ENCODE data around the gene CHD5.

CHD5 gene

DNA sequence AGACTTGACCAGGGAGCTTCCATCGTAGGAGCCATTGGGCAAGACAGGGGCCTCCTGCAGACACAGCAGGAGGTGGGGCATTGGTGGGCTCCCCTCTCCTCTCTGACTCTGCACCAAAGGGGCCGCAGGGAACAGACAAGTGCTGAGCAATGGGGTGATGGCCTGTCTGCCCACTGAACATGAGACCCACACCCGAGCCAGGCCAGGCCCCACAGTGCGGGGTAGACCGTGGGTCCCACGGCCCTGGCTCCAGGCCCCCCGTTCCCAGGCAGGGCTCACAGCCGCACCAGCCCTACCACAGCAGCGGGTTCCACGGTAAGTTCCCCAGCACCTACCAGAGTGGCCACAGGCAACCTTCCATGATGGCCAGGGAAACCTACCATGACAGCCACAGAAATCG lies 45.9 kb downstream of the CHD5 start:
- no peak for DNase-seq (ENCODE audit: low read depth in 2 of 2)

DNA sequence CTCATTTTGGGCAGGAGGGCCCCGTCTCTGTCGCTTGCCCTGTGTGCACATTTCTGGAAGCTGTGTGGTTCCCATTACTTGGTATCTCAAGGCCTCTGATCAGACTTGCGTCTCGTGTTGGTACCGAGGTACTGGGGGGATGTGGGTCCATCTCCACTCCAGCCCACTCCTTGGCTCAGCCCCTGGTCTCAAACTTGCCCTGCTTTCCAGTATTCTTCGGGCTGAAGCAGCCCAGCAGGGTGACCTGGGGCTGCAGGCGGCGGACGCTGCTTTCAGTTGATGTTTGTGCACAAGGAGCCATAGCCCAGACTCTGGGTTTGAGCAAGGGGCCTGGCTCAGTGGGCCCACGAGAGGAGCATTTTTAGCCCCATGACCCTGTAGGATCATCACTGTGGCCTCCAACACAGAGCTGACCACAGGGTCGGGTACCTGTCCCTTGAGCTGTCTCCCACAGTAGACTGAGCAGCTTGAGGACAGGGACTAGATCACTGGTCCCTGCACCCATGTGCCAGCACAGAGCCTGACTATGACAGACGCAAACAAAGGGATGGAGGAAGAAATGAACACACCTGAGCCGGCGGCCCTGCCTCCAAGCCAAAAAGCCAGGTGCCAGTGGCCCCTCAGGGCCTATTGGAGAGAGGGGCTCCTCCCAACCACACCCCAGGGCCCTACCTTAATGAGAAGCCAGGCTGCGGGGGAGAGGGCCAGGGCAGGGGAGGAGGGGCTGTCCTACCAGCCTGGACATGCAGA lies 46.8 kb downstream of the CHD5 start:
- DNase-seq (ENCODE audit: low read depth in 2 of 2) = no peak

DNA sequence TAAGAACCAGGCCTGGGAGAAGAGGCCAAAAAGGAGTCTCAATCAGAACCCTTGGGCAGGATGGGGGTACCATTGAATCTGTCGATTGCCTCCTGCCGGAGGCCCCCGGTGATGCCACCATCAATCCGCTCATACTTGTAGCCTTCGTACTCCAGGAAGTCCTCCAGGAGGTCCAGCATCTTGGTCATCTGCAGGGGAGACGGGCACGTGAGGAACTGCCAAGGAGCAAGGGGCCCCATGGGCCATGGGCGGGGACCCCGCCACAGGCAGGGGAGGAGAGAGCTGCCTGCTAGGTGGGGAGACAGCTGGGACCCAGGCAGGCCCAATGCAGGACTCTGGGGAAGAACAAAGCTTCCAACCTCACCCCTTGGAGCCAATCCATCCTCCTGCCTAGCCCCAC lies 48.6 kb downstream of the CHD5 start:
- no peak for DNase-seq (ENCODE audit: low read depth in 2 of 2)

DNA sequence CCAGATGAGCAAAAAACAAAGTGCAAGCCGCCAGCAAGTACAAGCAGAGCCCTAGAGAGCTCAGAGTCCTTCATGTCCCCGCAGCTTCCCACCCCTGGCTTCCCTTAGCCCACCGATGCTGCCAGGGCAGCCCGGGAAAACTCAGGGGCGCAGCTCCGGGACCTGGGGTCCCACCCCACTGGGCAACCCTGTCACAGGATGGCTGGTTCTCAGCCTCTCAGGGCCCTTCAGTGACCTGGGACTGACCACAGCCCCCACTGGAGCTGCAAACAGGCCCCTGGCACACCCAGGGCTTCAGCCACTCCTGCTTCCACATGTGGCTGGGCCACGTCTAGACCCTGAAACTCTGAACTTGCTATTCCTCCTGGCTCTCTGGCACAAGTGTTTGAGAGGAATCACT lies 49.5 kb downstream of the CHD5 start:
- no peak for DNase-seq (ENCODE audit: low read depth in 2 of 2)

DNA sequence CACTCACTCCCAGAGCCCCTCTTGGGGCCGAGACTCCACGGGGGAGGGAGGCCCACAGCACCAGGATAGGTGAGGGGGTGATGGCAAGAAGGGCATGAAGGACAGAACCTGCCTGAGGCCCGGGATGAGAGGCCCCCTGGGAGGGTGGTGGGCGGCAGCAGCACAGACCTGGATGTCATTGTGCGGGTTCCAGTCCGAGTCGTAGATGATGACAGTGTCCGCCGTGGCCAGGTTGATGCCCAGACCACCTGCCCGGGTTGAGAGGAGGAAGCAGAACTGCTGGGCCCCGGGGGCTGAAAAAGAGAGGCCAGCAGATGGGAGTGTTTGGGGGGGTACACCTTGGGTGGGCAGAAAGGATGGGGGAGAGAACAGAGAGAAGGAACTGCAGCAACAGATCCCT lies 50.1 kb downstream of the CHD5 start:
- DNase-seq (ENCODE audit: low read depth in 2 of 2) = no peak

DNA sequence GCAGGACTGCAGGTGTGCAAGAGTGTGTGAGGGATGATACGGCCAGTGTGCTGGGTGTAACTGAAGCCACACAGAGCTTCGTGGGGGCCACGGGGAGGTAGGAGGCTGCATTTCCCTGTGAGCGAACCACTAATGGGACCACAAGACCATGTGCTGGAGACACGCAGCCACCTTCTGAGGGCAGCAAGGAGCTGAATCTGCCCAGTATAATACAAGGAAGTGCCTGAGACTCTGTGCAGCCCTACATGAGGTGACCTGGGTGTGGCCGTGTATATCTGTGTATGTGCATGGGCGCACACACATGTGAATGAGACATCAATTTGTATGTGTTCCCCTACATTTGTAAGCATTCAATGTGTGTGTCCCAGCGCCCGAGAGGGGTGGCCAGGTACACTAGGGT lies 50.8 kb downstream of the CHD5 start:
- no peak for DNase-seq (ENCODE audit: low read depth in 2 of 2)

DNA sequence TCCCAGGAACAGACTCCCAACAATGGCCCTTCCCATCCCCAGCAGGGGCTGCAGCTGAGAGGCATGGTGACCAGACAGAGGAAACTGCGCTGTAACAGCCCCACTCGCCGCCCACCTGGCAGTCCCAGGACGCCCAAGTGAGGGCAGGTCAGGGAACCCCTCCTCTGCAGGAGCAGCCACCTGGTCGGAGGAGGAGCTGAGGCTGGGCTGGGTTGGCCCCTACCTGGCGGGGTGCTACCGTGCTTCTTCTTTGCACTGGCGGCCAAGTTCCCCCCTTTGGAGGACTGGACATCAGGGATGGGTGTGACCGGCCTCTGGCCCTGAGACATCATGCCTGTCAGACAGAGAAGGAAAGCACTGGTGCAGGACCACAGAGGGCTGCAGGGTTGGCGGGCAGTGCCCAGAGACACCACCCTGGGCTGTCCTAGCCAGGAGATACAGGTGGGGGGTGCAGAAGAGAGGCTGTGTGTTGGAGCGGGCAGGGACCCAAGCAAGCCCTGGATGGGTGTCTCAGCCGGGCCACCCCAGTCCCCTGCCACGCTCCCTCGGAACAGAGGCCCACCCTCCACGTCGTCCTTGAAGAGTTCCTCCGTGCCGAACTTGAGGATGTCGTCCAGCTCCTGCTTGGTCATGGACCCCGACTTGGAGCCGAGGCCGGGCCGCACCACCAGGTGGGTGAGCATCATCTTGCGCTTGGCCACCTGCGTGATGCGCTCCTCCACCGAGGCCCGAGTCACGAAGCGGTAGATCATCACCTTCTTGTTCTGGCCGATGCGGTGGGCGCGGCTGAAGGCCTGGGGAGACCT lies 51.6 kb downstream of the CHD5 start:
- DNase-seq (ENCODE audit: low read depth in 2 of 2) = no peak

DNA sequence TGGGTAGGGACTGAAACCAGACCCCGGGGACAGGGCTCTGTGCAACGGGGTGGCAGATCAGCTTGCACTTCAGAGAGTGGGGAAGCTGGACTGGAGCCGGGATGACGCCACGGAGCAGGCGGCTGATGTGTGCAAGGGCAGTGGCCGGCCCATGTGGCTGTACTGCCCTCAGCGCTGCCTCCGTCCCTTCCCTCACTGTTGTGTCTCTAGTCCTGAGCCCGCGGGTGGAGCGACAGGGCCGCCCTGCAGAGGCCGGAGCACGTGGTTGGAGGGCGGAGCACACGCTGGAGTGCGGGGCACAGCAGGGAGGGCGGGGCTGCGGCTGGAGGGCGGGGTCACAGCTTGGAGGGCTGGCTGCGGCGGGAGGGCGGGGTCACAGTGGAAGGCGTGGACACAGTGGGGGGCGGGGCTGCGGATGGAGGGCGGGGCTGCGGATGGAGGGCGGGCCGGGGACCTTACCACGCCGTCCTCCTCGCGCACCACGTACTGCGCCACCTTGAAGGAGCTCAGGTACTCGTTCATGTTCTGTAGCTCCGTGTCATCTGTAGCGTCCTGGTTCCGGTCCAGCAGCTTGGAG lies 52.4 kb downstream of the CHD5 start:
- peak; percentile 71 to 74 for DNase-seq (ENCODE audit: low read depth in 2 of 2)

DNA sequence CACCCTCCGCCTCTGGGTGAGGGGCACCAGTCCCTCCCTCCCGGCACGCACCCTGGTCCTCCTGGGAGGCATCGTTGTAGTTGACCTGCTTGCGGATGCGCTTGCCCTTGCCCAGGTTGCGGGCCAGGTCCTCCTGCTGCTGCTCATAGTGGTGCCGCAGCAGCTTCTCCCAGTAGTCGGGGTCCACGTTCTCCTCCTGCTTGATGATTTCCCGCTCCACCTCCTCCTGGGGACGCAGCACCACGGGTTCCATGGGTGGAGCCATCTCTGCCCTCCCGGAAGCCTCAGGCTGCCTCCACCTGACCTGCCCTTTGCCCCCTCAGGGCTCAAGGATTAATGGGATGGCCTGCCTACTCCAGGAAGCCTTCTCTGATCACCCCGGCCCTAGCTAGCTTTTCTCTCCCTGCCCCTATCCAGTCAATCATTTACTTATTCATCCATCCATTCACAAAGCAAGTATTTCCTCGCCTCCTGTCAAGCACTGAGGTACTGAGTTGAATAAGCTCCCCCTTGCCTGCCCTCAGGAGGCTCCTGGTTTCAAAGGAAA lies 53.5 kb downstream of the CHD5 start:
- no peak for DNase-seq (ENCODE audit: low read depth in 2 of 2)

DNA sequence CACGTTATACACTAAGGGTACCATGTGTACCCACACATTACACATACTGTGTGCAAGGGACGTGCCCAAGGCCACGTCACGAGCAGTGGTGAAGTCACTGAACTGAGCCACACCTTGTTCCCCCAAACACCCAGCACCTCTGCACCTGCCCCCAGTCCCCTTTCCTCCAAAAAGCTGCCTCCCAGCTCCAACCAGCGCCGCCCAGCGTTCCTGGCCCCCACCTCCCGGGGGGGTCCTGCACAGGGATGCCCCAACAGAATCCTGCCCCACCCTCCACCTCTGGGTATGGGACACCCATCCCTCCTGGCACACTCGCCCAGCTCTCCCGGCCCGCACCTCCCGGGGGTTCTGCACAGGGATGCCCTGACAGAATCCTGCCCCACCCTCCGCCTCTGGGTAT lies 54.1 kb downstream of the CHD5 start:
- no peak for DNase-seq (ENCODE audit: low read depth in 2 of 2)

DNA sequence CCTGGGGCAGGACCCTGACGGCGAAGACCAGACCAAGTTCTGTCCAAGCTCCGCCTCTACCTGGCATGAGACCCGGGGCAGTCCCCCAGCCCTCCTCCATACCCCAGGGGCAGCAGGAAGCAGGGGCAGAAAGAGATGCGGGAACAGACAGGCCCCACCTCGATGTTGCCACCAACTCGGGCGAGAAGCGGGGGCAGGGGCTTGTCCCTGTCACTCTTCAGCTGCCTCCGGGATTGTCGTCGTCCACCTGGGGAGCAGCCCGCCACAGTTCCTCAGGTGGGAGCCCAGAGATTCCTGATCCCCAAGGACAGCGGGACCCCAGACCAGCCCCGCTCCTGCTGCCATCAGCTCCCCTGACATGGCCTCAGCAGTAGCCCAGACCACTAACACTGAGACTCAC lies 54.8 kb downstream of the CHD5 start:
- no peak for DNase-seq (ENCODE audit: low read depth in 2 of 2)

DNA sequence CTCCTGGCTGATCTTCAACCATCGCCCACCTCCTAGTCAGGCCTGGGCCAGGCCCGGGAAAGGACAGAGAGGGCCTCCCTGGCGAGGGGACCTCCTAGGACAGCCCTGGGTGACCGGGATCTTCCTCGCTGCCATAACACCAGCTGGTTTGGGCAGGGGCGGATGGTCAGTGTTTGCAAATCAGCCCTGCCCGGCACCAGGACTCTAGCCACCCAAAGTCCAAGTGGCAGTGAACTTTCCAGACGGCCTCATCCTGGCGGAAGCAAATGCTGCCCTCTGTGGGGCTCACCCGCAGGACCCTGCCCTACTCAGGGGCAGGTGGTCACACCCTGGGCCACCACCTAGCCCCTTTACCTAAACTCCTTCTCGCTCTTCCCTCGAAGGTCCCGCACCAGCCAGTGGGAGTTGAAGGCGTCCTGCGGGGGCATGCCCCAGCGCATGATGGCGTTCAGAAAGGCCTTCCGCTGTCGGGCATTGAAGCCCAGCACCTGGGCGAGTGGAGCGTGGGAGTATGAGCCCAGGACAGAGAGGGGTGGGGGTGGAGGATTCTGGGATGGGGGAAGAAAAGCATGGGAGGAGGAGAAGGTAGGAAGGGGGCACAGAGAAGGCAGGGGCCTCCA lies 55.3 kb downstream of the CHD5 start:
- DNase-seq (ENCODE audit: low read depth in 2 of 2) = no peak

DNA sequence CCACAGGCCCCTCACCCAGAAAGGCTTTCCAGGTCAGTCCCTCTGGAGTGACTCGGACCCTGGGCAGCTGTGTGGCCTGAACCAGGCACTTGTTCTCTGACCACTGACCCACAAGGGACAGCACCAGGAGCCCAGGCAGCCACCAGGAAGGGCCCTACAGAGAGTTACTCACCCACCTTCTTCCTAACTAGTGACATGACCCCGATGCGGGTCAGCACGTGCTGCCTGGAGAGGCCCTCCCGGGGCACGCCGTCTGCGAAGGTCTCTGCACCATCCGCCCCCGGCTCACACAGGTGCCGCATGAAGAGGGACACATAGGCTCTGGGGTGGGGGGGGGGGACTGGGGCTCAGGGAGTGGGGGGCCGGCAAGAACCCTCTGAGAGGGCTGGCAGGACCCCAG lies 55.8 kb downstream of the CHD5 start:
- DNase-seq (ENCODE audit: low read depth in 2 of 2) = no peak

DNA sequence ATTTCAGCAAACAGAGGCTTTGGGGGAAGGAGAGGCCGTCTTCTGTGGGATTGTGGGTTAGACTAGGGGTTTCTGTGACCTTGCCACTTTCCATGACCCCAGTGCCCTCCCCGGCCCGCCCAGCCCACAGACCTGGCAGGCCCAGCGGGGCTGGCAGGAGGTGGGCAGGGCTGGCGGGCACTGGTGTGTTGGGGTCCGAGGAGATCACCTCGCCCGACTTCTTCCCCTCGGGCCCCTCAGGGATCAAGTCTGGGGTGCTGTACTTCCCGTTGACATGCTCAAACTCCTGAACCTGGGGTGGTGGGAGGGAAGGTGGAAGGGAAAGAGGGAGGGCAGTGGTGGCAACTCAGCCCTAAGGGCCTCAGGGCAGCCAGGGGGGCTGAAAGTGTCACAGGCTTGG lies 56.3 kb downstream of the CHD5 start:
- no peak for DNase-seq (ENCODE audit: low read depth in 2 of 2)

DNA sequence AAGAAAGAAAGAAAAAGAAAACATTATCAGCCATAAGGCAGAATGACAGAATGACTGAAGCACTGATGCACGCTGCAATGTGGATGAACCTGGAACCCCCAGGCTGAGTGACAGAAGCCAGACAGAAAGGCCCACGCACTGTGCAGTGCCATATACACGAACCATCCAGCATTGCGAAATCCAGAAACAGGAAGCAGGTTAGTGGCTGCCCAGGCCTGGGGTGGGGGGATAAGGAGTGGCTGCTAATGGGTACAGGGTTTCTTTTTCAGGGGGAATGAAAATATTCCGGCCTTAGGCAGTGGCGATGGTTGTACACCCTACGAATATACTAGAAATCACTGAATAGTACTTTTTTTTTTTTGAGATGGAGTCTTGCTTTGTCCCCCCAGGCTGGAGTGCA lies 57.0 kb downstream of the CHD5 start:
- DNase-seq (ENCODE audit: low read depth in 2 of 2) = no peak

DNA sequence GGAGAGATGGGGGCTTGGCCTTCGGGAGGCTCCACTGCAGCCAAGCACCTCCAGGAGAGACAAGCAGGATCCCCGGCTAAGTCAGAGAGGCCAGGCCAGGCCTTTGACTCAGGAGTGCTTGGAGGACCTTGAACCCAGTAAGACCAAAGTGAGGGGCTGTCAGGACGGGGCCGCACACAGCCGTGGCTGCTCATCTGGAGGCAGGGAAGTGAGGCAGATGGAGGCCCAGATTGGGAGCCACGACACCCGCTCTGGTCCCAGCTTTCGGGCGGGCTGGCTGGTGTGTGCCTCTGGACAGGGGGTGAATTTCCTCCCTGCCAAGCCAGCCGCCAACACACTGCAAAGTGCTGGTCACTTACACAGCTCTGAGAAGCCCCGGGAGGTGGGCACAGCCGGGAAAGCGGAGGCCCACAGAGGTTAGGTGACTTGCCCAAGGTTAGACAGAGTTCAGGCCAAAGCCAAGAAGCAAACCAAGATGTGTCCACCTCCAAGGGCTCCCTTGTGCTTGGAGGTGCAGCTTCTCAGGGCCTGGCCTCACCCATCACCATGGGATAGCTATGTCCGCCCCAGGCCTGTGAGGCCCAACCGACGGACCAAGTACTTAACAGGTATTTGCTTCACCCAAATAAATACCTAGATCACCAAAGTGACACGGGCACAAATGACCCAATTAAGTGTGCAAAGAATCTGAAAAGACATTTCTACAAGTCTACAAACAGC lies 58.3 kb downstream of the CHD5 start:
- no peak for DNase-seq (ENCODE audit: low read depth in 2 of 2)

DNA sequence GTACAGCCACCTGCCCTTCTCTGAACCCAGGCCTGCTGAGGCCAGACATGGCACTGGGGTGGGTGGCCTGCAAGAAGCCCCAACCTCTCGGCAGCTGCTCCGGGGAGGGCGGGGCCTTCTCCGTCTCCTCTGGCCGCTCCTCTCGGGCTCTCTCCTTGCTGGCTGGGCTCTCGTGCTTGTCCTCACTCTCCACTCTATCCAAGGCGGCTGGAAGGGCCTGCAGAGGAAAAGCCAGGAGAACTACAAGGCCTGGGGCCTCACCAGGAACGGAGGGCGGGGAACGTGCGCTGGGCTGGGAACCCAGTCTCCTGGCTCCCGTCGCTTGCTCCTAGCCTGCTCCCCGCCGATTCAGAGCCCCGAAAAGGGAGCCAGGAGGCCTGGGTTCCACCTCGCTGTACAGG lies 59.1 kb downstream of the CHD5 start:
- no peak for DNase-seq (ENCODE audit: low read depth in 2 of 2)

DNA sequence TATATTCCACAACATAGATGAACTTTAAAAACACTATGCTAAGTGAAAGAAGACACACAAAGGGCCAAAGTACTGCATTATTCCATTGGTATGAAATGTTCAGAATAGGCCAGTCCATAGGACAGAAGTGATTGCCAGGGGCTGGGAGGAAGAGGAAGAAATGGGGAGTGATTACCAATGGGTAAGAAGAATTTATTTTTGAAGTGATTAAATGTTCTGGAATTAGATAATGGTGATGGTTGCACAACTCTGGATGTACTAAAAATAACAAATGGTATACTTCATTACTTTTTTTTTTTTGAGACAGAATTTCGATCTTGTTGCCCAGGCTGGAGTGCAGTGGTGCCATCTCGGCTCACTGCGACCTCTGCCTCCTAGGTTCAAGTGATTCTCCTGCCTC lies 61.7 kb downstream of the CHD5 start:
- DNase-seq (ENCODE audit: low read depth in 2 of 2) = no peak

DNA sequence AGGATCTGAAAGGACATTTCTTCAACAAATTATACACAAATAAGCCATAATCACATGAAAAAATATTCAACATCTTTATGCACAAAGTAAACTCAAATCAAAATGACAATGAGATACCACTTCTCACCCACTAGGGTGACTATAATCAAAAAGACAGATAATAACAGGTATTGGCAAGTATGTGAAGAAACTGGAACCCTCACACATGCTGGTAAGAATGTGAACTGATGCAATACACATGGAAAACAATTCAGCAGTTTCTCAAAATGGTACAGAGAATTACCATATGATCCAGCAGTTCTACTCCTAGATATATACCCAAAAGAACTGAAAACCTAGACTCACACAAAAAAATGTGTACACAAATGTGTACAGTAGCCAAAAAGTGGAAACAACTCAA lies 62.5 kb downstream of the CHD5 start:
- DNase-seq (ENCODE audit: low read depth in 2 of 2) = no peak

DNA sequence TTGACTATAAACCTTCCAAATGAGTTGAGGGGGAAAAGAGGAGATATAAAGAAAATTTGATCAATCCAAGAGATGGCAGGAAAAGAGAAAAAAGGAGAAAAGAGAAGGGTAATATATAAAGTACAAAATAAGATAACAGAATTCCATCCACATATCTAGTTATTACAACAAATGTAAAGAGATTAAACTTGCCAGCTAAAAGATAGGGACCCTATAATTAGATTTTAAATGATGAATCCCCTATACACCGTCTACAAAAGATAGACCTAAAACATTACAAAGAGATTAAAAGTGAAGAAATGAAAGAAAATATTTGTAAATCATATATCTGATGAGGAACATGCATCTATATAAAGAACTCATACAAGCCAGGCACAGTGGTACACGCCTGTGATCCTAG lies 63.1 kb downstream of the CHD5 start:
- no peak for DNase-seq (ENCODE audit: low read depth in 2 of 2)

DNA sequence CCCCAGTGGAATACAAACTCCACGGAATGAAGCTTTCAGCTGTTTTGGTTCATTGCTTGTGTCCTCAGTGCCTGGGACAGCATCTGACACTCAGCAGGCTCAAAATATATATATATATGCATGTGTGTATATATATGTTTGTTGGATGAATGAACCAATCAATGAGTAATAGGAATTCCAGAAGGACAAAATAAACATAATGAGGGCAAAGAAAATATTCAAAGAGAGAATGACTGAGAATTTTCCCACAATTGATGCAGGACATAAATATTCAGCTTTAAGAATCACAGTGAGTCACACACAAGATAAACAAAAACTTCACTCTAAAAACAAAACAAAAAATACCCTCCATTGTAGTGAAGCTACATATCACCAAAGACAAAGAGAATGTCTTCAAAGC lies 64.0 kb downstream of the CHD5 start:
- DNase-seq (ENCODE audit: low read depth in 2 of 2) = no peak

DNA sequence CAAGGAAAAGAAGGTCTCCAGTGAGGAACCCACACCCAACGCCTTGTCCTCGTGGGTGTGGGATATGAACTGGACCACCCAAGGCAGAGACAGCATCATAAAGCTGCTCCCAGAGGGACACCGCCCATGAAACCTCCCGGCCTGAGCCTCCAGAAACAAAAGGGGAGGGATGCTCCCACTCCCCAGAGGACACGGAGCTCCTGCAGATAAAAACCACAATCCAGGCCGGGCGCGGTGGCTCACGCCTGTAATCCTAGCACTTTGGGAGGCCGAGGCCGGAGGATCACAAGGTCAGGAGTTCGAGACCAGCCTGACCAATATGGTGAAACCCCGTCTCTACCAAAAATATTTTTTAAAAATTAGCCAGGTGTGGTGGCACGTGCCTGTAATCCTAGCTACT lies 66.4 kb downstream of the CHD5 start:
- no peak for DNase-seq (ENCODE audit: low read depth in 2 of 2)
